GM18868 (cell line): ENCODE results near the gene HES4.
"Not testable (repeated sequence)": the region's sequence is repeated elsewhere in the genome, so short reads cannot be mapped to it uniquely, and the experiment has no call there.

Experiments
- ATAC-seq: cut with Tn5 transposase; IDR thresholded peaks from one replicate; pipeline ENCODE4 v1.9.1; 2021; ENCODE audit warnings: mild to moderate bottlenecking, moderate library complexity; ENCODE audit not compliant: unreplicated experiment

Gene HES4

GRCh38 chr1:1000357-1001056 lies 610 bp upstream of the HES4 start:
- ATAC-seq = no peak

GRCh38 chr1:998995-999724 lies 737 bp downstream of the HES4 start:
- no peak for ATAC-seq

GRCh38 chr1:998745-998994 lies 1.2 kb downstream of the HES4 start:
- no peak for ATAC-seq

GRCh38 chr1:997993-998744 lies 1.7 kb downstream of the HES4 start:
- ATAC-seq = no peak

- no peak for ATAC-seq
Measured at GRCh38 chr1:997713-997992, 2.2 kb downstream of the HES4 start.

- ATAC-seq = no peak
Measured at GRCh38 chr1:996851-997712, 2.8 kb downstream of the HES4 start.

- no peak for ATAC-seq
Measured at GRCh38 chr1:995665-996633, 3.9 kb downstream of the HES4 start.

GRCh38 chr1:994546-994945 lies 5.4 kb downstream of the HES4 start:
- not testable (repeated sequence) for ATAC-seq

GRCh38 chr1:993379-993995 lies 6.4 kb downstream of the HES4 start:
- no peak for ATAC-seq

GRCh38 chr1:992362-992761 lies 7.5 kb downstream of the HES4 start:
- no peak for ATAC-seq

- ATAC-seq = no peak
Measured at GRCh38 chr1:991895-992294, 8.0 kb downstream of the HES4 start.

- ATAC-seq = not testable (repeated sequence)
Measured at GRCh38 chr1:991275-991674, 8.6 kb downstream of the HES4 start.

- not testable (repeated sequence) for ATAC-seq
Measured at GRCh38 chr1:988061-988460, 11.8 kb downstream of the HES4 start.

GRCh38 chr1:985126-985525 lies 14.8 kb downstream of the HES4 start:
- ATAC-seq = no peak

- ATAC-seq = no peak
Measured at GRCh38 chr1:984476-984814, 15.5 kb downstream of the HES4 start.

- no peak for ATAC-seq
Measured at GRCh38 chr1:983798-984475, 16.0 kb downstream of the HES4 start.

GRCh38 chr1:982765-983436 lies 17.0 kb downstream of the HES4 start:
- ATAC-seq = no peak

GRCh38 chr1:981955-982558 lies 17.8 kb downstream of the HES4 start, which contains the start of gene PERM1:
TSS of gene PERM1 (minus strand) at chr1:982093. CDS start at chr1:981029, 1,064 bp downstream.
- ATAC-seq = no peak
